Fibroblast of gingiva (primary cell): Measurements from ENCODE around the gene CCL3.
"Not testable (repeated sequence)": the region's sequence is repeated elsewhere in the genome, so short reads cannot be mapped to it uniquely, and the experiment has no call there.

Source experiments
- DNase-seq: peaks from one replicate; pipeline ENCODE4 v3.0.0-alpha.2; 2011; ENCODE audit warnings: low read depth

CCL3 gene

GRCh38 chr17:36114971-36115648 lies 25.2 kb upstream of the CCL3 start:
- DNase-seq: not testable (repeated sequence)

GRCh38 chr17:36113131-36113530 lies 23.2 kb upstream of the CCL3 start:
- not testable (repeated sequence) for DNase-seq

- DNase-seq: no peak
These were observed 22.6 kb upstream of the CCL3 start for GRCh38 chr17:36112572-36112971.

- DNase-seq: no peak
These were observed 21.1 kb upstream of the CCL3 start for GRCh38 chr17:36111068-36111490.

GRCh38 chr17:36108265-36108664 lies 18.3 kb upstream of the CCL3 start:
- DNase-seq: not testable (repeated sequence)

- DNase-seq: no peak
These were observed 17.7 kb upstream of the CCL3 start for GRCh38 chr17:36107660-36108059.

GRCh38 chr17:36106493-36106835 lies 16.5 kb upstream of the CCL3 start:
- DNase-seq: no peak

- no peak for DNase-seq
These were observed 16.0 kb upstream of the CCL3 start for GRCh38 chr17:36105781-36106492.

- no peak for DNase-seq
These were observed 14.8 kb upstream of the CCL3 start for GRCh38 chr17:36104701-36105181.

GRCh38 chr17:36104246-36104645 lies 14.3 kb upstream of the CCL3 start:
- not testable (repeated sequence) for DNase-seq

- DNase-seq: not testable (repeated sequence)
These were observed 13.5 kb upstream of the CCL3 start, which contains the start of gene CCL4 for GRCh38 chr17:36103401-36103975. CCL4 (plus strand) TSS chr17:36103827; CDS start chr17:36103906, 79 bp downstream.

GRCh38 chr17:36099004-36099403 lies 9.1 kb upstream of the CCL3 start:
- DNase-seq: not testable (repeated sequence)

- DNase-seq: no peak
These were observed 6.0 kb upstream of the CCL3 start for GRCh38 chr17:36095992-36096391.

GRCh38 chr17:36094746-36095145 lies 4.8 kb upstream of the CCL3 start:
- DNase-seq: no peak

GRCh38 chr17:36094232-36094631 lies 4.3 kb upstream of the CCL3 start:
- DNase-seq: no peak

GRCh38 chr17:36092715-36093114 lies 2.8 kb upstream of the CCL3 start:
- DNase-seq: not testable (repeated sequence)

GRCh38 chr17:36092230-36092629 lies 2.3 kb upstream of the CCL3 start:
- DNase-seq: no peak

GRCh38 chr17:36089339-36089865 lies 541 bp downstream of the CCL3 start:
- DNase-seq: no peak

- DNase-seq: no peak
These were observed 1.1 kb downstream of the CCL3 start for GRCh38 chr17:36088670-36089338.

- not testable (repeated sequence) for DNase-seq
These were observed 1.9 kb downstream of the CCL3 start for GRCh38 chr17:36087897-36088572.

GRCh38 chr17:36087471-36087870 lies 2.5 kb downstream of the CCL3 start:
- not testable (repeated sequence) for DNase-seq

GRCh38 chr17:36086791-36087190 lies 3.2 kb downstream of the CCL3 start:
- no peak for DNase-seq
